CD4-positive, alpha-beta T cell (primary cell): ENCODE measurements around the gene CDC14B. TPM values are rescaled to one million over a fixed set of nuclear protein-coding genes. Genes with fewer than 3 reads are reported as not detected.
A peak's percentile ranks its signal among the peaks of the same experiment; 100 is the strongest.

Experiments
- ATAC-seq: fragments of 200-7000 bp; cut with Tn5 transposase; one replicate; pipeline ENCODE4 v1.10.0; 2022; ENCODE audit warnings: mild to moderate bottlenecking; ENCODE audit not compliant: poor library complexity
- CTCF ChIA-PET: fragments of 350-600 bp; sonication (Branson Sonifier 250); formaldehyde crosslinking; loops from one replicate; lab custom pipeline; 2021; ENCODE audit warnings: antibody characterized with exemption, inconsistent platforms; lab: Charles Lee
- POLR2A ChIA-PET: fragments of 350-600 bp; sonication (Branson Sonifier 250); formaldehyde crosslinking; loops from one replicate; lab custom pipeline; 2021; ENCODE audit warnings: antibody characterized with exemption, inconsistent platforms; lab: Charles Lee
- DNase-seq, 14 experiments: peaks; one replicate each; pipeline ENCODE4 v3.0.0-alpha.2; 2013 to 2020; ENCODE audit warnings: mixed read lengths in 2 of 14
- H3K27ac ChIP-seq, 2 donors: one replicate each; pipeline versions ENCODE4 v1.5.1 to v1.7.0; 2013; ENCODE audit warnings: low read length in 2 of 2, low read depth in 1 of 2, mild to moderate bottlenecking in 1 of 2
- H3K27me3 ChIP-seq, 2 experiments: 1 replicate in 1 of 2; 2 replicates in 1 of 2; pipeline versions ENCODE4 v1.6.1 to v1.7.0; 2013; ENCODE audit warnings: low read length in 2 of 2, control low read depth in 1 of 2, mild to moderate bottlenecking in 1 of 2, moderate library complexity in 1 of 2; ENCODE audit not compliant: insufficient read depth in 2 of 2, control insufficient read depth in 1 of 2
- H3K36me3 ChIP-seq: one replicate; pipeline ENCODE4 v1.6.1; 2013; ENCODE audit warnings: low read length, control low read depth; ENCODE audit not compliant: insufficient read depth
- H3K4me1 ChIP-seq: one replicate; pipeline ENCODE4 v1.6.1; 2013; ENCODE audit warnings: low read length, control low read depth; ENCODE audit not compliant: insufficient read depth
- H3K4me3 ChIP-seq: one replicate; pipeline ENCODE4 v1.5.1; 2013; ENCODE audit warnings: mild to moderate bottlenecking, low read length, moderate library complexity
- H3K9me3 ChIP-seq, 2 experiments: 1 replicate in 1 of 2; 2 replicates in 1 of 2; pipeline versions ENCODE4 v1.6.1 to v1.7.0; 2013; ENCODE audit warnings: low read length in 2 of 2, mild to moderate bottlenecking in 2 of 2, control low read depth in 1 of 2, moderate library complexity in 1 of 2; ENCODE audit not compliant: control insufficient read depth in 1 of 2, insufficient read depth in 1 of 2
- H3K27ac Mint-ChIP-seq: one replicate; pipeline ENCODE4 v1.8.0; 2020; ENCODE audit warnings: mixed read lengths
- H3K27me3 Mint-ChIP-seq: one replicate; pipeline ENCODE4 v1.8.0; 2021; ENCODE audit warnings: mixed read lengths
- H3K36me3 Mint-ChIP-seq: one replicate; pipeline ENCODE4 v1.8.0; 2021; ENCODE audit warnings: low read depth, mixed read lengths
- H3K4me1 Mint-ChIP-seq: one replicate; pipeline ENCODE4 v1.8.0; 2021; ENCODE audit warnings: low read depth, mixed read lengths
- H3K4me3 Mint-ChIP-seq: one replicate; pipeline ENCODE4 v1.8.0; 2020; ENCODE audit warnings: mild to moderate bottlenecking, mixed read lengths
- H3K9me3 Mint-ChIP-seq: one replicate; pipeline ENCODE4 v1.8.0; 2020; ENCODE audit warnings: mixed read lengths
- intact Hi-C, 2 experiments: fragments of 100-400 bp; cut with DNase I in 1 of 2; cut with micrococcal nuclease in 1 of 2; formaldehyde crosslinking; loops; one replicate each; pipeline versions ENCODE4 v1.15.1 to v1.9.0; 2023 to 2025; cut with DNase I, micrococcal nuclease
- polyA plus RNA-seq, 2 donors: library from polyadenylated mRNA; unstranded; fragments of 120-200 nt; gene quantifications; one replicate each; pipeline ENCODE4 v1.2.1, GENCODE V29; 2013
- total RNA-seq, 174 experiments: library from RNA in 2 of 174; stranded (reverse) in 2 of 174; gene quantifications; one replicate each; pipeline ENCODE4 v1.2.3 and lab custom pipeline; 2021 to 2026
- TF ChIP-seq, protein P1 (sequence below): fragments of 200-600 bp; IDR thresholded peaks from one replicate; pipeline ENCODE4 v1.8.0; 2022; ENCODE audit warnings: antibody characterized with exemption, mild to moderate bottlenecking

Gene CDC14B
- 1 to 10 TPM; 3.5 TPM for total RNA-seq
- polyA plus RNA-seq (2013, experiment 1 of 2), result 6.8 TPM
- polyA plus RNA-seq (2013, experiment 2 of 2), result 8.6 TPM
- total RNA-seq (lab: John Stamatoyannopoulos, UW), result 0.73 to 37.2 (median 9.4) reads per million in 172 experiments

DNA sequence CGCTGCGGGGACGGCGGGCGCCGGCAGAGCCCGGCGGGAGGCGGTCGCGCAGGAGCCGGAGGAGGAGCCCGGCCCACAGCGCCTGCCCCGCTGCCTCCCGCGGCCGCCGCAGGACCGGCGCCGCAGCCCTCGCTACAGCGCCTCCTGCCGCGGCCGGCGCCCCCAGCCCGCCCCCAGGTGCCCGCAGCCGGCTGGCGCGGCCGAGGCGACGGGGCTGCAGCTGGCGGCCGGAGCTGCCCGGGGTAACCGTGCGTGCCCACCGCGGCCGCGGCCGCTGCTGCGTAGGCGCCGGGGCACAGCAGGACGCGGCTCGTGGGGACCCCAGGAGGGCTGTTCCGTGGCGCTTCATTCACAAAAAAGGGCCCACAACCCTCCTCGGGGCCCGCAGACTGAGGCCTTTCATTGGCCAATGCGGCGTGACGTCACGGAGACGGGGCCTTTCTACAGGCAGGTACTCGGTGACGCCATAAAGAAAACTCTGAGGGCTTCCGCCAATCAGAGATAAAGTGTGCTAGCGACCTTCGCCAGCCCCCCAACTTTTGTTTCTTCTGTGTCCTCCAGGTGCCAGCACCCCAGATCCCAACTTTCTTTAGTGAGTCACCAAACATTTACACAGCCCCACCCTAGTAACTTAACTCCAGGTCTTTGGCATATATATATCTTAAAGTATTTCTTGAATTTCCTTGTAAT is at the start of gene CDC14B:
TSS of gene CDC14B (minus strand) at position 353 of the 690 bp plus-strand sequence. CDS start 465 bp downstream, outside the sequence.
- peak; percentile 33 to 88 (median 62) for DNase-seq
- Histone ChIP-seq H3K27ac (no peak within 1 kb of the TSS), H3K4me3 (peak within 1 kb of the TSS; percentile 46), H3K4me1 (peaks cover 15% of the 10 kb centered on the region), H3K9me3 (no peaks in the 10 kb centered on the region), H3K27me3 (peaks cover 32 to 43% of the 10 kb centered on the region in 2 experiments), H3K36me3 (no peaks in the 10 kb centered on the region)
- intact Hi-C loops, result no loop called here
- ChIA-PET POLR2A (interaction anchor here (0.6 to 2.5 kb wide), 3 partner anchors 13 to 1523 kb away, joined by 3 to 7 read pairs (median 5); no protein-coding TSS in a partner anchor), CTCF (interaction anchor here (1.3 kb wide), 1 partner anchor 54 kb away, joined by 3 read pairs; no protein-coding TSS in a partner anchor)
- no peaks in the 10 kb centered on the region for H3K9me3 Mint-ChIP-seq
- no peaks in the 10 kb centered on the region for H3K36me3 Mint-ChIP-seq
- TF ChIP-seq, protein P1, sequence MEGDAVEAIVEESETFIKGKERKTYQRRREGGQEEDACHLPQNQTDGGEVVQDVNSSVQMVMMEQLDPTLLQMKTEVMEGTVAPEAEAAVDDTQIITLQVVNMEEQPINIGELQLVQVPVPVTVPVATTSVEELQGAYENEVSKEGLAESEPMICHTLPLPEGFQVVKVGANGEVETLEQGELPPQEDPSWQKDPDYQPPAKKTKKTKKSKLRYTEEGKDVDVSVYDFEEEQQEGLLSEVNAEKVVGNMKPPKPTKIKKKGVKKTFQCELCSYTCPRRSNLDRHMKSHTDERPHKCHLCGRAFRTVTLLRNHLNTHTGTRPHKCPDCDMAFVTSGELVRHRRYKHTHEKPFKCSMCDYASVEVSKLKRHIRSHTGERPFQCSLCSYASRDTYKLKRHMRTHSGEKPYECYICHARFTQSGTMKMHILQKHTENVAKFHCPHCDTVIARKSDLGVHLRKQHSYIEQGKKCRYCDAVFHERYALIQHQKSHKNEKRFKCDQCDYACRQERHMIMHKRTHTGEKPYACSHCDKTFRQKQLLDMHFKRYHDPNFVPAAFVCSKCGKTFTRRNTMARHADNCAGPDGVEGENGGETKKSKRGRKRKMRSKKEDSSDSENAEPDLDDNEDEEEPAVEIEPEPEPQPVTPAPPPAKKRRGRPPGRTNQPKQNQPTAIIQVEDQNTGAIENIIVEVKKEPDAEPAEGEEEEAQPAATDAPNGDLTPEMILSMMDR, result no peak
- peaks cover 15% of the 10 kb centered on the region for H3K4me1 Mint-ChIP-seq
- peaks cover 63% of the 10 kb centered on the region for H3K27me3 Mint-ChIP-seq
- H3K27ac Mint-ChIP-seq, result peak within 1 kb of the TSS; percentile 73
- H3K4me3 Mint-ChIP-seq, result peak within 1 kb of the TSS; percentile 91
- peak; percentile 81 for ATAC-seq

DNA sequence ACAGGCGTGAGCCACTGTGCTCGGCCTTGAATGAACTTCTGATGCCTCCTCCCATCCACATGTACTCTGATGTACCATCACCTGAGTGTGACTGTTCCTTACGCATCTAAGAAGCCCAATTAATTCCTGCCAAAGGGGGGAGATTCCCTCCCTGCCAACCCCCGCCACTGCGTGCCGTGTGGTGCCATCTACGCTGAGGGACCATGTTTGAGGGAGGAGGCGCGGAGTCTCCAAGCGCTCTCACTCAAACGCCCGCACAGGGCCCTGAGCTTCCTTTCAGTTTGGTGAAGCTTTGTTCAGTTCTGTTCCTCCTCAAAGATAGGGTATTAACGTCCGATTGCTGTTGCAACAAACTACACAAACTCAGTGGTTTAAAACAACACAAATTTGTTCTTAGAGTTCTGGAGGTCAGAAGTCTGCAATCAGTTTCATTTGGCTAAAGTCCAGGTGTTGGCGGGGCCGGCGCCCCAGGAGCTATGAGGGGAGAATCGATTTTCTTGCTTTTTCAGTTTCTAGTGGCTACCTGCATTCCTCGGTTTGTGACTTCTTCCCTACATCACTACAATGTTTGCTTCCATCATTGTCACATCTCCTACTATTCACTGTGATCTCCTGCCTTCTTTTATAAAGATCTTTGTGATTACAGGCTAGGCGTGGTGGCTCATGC is 49.4 kb upstream of the CDC14B start:
- no peak overlapping the region for H3K4me3 Mint-ChIP-seq

GRCh38 chr9:96667363-96667728 is 47.7 kb upstream of the CDC14B start:
- Mint-ChIP-seq H3K9me3 (no peaks in the 10 kb centered on the region), H3K36me3 (no peaks in the 10 kb centered on the region), H3K4me1 (no peaks in the 10 kb centered on the region), H3K4me3 (no peak overlapping the region), H3K27me3 (peaks cover 28% of the 10 kb centered on the region), H3K27ac (no peak overlapping the region)
- no peak overlapping the region for H3K4me3 ChIP-seq
- no peaks in the 10 kb centered on the region for H3K4me1 ChIP-seq
- TF ChIP-seq, protein P1, result no peak
- H3K36me3 ChIP-seq, result no peaks in the 10 kb centered on the region
- no peaks in the 10 kb centered on the region for H3K9me3 ChIP-seq
- H3K27ac ChIP-seq, result no peak overlapping the region
- H3K27me3 ChIP-seq, result no peaks in the 10 kb centered on the region
- DNase-seq (no peak), ATAC-seq (no peak)
- intact Hi-C loops, result loop anchor here in 1 of 2 experiments (5.0 kb wide), 1 partner anchor 340 kb away; no protein-coding TSS in a partner anchor
- CTCF ChIA-PET, result interaction anchor here (1.0 to 2.6 kb wide), 4 partner anchors 12 to 340 kb away, joined by 3 to 11 read pairs (median 5); partner anchors contain the start of gene PRXL2C
- POLR2A ChIA-PET, result no interaction called here

More for the DNA sequence above, 49.4 kb upstream of the CDC14B start:
- Mint-ChIP-seq H3K27ac (no peak overlapping the region), H3K4me1 (no peaks in the 10 kb centered on the region), H3K27me3 (peaks cover 24% of the 10 kb centered on the region), H3K36me3 (no peaks in the 10 kb centered on the region), H3K9me3 (no peaks in the 10 kb centered on the region)
- ChIA-PET CTCF (no interaction called here), POLR2A (no interaction called here)
- intact Hi-C loops, result loop anchor here in 1 of 2 experiments (5.0 kb wide), 1 partner anchor 342 kb away; no protein-coding TSS in a partner anchor
- Histone ChIP-seq H3K4me3 (no peak overlapping the region), H3K9me3 (peaks cover 0 to 7% of the 10 kb centered on the region in 2 experiments), H3K27ac (no peak overlapping the region), H3K36me3 (no peaks in the 10 kb centered on the region), H3K27me3 (no peaks in the 10 kb centered on the region), H3K4me1 (no peaks in the 10 kb centered on the region)
- DNase-seq (no peak), ATAC-seq (no peak)
- TF ChIP-seq, protein P1, result no peak
